MM.1S (cell line): ENCODE data around the gene STOX2.

ENCODE experiments used
- EZH2 ChIP-seq: fragments of 300-600 bp; sonication (generic); optimal IDR thresholded peaks from 2 replicates; pipeline ENCODE3; 2017; ENCODE audit warnings: low read depth, mild to moderate bottlenecking, antibody characterized with exemption, low read length, mixed read lengths
- TF ChIP-seq, protein P1 (sequence below): fragments of 300-600 bp; sonication (generic); IDR thresholded peaks from 2 replicates; pipeline ENCODE4 v1.5.1; 2016; ENCODE audit warnings: antibody characterized with exemption, low read length, mixed read lengths

- TF ChIP-seq, protein P1, sequence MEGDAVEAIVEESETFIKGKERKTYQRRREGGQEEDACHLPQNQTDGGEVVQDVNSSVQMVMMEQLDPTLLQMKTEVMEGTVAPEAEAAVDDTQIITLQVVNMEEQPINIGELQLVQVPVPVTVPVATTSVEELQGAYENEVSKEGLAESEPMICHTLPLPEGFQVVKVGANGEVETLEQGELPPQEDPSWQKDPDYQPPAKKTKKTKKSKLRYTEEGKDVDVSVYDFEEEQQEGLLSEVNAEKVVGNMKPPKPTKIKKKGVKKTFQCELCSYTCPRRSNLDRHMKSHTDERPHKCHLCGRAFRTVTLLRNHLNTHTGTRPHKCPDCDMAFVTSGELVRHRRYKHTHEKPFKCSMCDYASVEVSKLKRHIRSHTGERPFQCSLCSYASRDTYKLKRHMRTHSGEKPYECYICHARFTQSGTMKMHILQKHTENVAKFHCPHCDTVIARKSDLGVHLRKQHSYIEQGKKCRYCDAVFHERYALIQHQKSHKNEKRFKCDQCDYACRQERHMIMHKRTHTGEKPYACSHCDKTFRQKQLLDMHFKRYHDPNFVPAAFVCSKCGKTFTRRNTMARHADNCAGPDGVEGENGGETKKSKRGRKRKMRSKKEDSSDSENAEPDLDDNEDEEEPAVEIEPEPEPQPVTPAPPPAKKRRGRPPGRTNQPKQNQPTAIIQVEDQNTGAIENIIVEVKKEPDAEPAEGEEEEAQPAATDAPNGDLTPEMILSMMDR, result no peak
- no peak for TF ChIP-seq EZH2
Observed at GRCh38 chr4:183909187-183909586, 4.1 kb downstream of the STOX2 start.
